Dermis lymphatic vessel endothelial cell (primary cell): Measurements from ENCODE around the gene ZNF654. TPM values are rescaled to one million over a fixed set of nuclear protein-coding genes. Genes with fewer than 3 reads are reported as not detected.

Experiments
- total RNA-seq: library from RNA; depleted of rRNA; stranded (reverse); fragments of >200 nt; gene quantifications from 2 replicates; pipeline ENCODE4 v1.2.1, GENCODE V29; 2014

The ZNF654 gene
- 13.4 and 15.6 TPM in 2 replicates for total RNA-seq

GRCh38 chr3:88058581-88059379 lies at the start of gene ZNF654, which contains the start of gene CGGBP1:
Gene ZNF654 (plus strand): TSS chr3:88059255. CDS start chr3:88059320, 65 bp downstream.
Gene CGGBP1 (minus strand): TSS chr3:88059005. CDS start chr3:88055976, 3,029 bp downstream.

GRCh38 chr3:88149509-88150362 lies 90.7 kb downstream of the ZNF654 start, which contains the start of gene C3orf38:
Gene C3orf38 (plus strand): TSS chr3:88149959. CDS start chr3:88150053, 94 bp downstream.

Other genes with a start within 250 kb of the ZNF654 start
- gene CGGBP1, start 250 bp upstream of the ZNF654 start, total RNA-seq, result 48.3 and 61.5 TPM in 2 replicates
- gene C3orf38, start 90.7 kb downstream of the ZNF654 start, total RNA-seq, result 18.1 and 20.5 TPM in 2 replicates